NCI-H446 (cell line): Measurements from ENCODE around the gene KLKB1.
"Not testable (repeated sequence)": the region's sequence is repeated elsewhere in the genome, so short reads cannot be mapped to it uniquely, and the experiment has no call there.

Source experiments
- DNase-seq, 2 experiments: peaks; one replicate each; lab custom pipeline; 2025; lab: John Stamatoyannopoulos, UW

The KLKB1 gene

GRCh38 chr4:186265250-186265649 is 37.9 kb downstream of the KLKB1 start:
- not testable (repeated sequence) for DNase-seq

GRCh38 chr4:186265683-186266652 is 38.7 kb downstream of the KLKB1 start, which contains the start of gene F11:
F11 (plus strand) TSS chr4:186266189; CDS start chr4:186267137, 948 bp downstream.
- no peak for DNase-seq

DNA sequence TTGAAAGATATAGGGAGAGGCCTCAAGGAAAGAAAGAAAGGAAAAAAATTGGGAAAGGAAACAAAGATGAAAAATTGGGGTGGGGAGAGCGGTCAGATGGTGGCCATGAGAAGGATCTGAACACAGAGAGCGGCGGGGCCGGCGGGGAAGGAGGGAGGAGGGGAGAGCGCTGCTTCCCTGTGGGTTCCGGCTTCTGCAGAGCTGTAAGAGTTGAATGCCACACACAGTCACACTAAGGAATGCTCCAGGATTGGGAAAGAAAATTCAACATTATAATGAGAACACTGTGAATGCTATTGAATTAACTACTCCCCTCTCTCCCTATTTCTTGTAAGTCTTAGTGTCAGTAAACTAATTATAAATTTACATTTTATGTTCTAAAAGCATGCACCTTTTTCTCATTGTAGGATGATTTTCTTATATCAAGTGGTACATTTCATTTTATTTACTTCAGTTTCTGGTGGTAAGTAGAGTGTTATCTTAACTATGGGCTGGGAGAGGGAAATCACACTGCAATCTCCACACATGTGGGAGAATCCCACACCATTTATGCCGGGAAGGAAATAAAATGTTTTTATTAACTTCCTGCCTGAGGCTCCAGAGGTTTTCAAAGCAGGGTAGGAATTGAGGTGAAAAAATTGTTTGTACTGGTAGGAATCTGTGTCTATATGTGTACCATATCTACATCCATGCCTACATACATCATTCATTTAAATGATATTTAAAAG is 39.6 kb downstream of the KLKB1 start:
- no peak for DNase-seq

DNA sequence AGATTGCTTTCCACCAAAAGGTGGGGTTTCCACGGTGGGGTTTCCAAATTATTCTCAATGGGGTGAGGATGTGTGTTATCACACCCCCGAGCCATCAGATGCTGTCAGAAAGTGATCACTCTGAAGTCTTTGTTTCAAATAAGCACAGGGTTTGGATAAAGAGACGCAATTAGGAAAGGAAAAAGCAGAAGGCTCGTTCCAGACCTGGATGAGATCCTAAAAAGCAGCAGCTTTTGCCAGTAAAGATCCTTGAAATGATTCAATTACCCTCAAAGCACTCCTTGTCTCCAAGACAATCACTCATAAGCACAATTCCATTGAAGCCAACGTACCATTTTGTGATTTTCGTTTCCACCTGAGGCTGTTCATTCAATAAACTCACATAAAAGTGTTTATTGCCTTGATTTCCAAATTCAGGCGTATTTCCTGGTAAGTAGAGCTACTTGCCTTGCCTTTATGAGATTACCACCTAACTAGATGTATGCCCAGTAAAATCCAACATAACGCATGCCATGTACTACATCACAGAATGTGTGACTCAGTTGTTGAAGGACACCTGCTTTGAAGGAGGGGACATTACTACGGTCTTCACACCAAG is 43.9 kb downstream of the KLKB1 start:
- no peak for DNase-seq

DNA sequence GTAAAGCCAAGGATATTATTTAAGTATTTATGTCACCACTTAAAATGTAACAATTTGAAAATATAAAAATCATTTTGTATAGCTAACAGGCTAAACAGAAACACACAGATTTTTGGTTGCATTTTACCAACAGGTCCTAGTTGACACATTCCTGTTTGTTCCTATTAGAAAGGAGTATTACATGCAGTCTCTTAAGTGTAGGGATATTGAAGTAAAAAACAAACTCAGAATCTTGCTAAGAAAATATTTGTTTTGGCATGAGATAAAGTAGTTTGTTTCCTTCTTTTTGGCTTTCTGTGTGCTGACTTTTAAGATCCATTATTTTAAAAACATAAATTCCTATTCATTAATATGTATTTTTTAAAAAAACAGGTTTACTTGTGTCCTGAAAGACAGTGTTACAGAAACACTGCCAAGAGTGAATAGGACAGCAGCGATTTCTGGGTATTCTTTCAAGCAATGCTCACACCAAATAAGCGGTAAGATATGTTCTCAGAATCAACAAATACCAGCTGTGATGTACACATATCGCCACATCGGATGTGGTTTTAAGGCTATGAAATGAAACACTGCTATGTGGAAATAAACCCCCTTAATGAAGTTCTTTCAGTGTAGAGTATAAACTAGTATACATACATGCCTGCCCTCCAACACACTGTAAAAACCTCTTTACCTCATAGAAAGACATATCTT is 45.5 kb downstream of the KLKB1 start:
- no peak for DNase-seq

DNA sequence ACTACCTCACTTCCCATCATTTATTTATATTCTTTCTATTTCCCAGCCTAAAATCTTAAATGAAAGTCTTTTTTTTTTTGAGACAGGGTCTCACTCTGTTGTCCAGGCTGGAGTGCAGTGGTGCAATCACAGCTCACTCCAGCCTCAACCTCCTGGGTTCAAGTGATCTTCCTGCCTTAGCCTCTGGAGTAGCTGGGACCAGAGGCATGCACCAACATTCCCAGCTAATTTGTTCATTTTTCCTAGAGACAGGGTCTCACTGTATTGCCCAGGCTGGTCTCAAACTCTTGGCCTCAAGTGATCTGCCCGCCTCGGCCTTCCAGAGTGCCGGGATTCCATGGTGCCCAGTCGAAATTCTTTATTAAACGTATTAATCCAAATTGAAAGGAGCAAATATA is 46.1 kb downstream of the KLKB1 start:
- not testable (repeated sequence) for DNase-seq

GRCh38 chr4:186283311-186283710 is 56.0 kb downstream of the KLKB1 start:
- DNase-seq: no peak

GRCh38 chr4:186285147-186285546 is 57.8 kb downstream of the KLKB1 start:
- DNase-seq: no peak

GRCh38 chr4:186286581-186286980 is 59.3 kb downstream of the KLKB1 start:
- no peak for DNase-seq

GRCh38 chr4:186291256-186291890 is 64.1 kb downstream of the KLKB1 start:
- no peak for DNase-seq

GRCh38 chr4:186294160-186294559 is 66.9 kb downstream of the KLKB1 start:
- no peak for DNase-seq

- no peak for DNase-seq
These were observed 69.2 kb downstream of the KLKB1 start for GRCh38 chr4:186296481-186296880.

- peak in 1 of 2 experiments; percentile 25 for DNase-seq
These were observed 69.8 kb downstream of the KLKB1 start for GRCh38 chr4:186297013-186297645.

DNA sequence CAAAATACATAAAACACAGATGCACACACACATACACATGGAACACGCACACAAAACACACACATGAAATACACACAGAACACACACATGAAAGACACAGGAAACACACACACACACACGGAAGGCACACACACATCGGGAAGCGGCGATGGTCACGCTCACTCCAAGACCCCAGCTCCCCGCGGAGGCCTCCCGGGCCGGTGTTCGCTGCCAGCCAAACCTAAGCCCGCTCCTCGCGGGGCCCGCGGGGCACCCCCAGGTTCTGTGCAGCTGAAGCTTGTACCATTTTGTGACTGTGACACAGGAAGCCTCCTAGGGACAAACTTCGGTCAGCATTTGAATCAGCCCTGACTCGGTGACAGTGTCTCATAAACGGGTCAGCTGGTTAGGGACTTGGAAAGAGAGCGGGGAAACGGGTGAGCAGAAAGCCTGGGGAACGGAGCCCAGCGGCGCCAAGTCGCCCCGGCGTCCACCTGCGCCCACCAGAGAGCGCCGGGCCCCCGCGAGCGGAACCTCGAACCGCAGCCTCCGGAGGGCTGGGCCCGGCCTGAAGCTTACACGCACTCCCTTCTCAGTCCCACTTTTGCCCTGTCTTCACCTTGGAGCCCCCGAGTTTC is 70.8 kb downstream of the KLKB1 start:
- no peak for DNase-seq

GRCh38 chr4:186299291-186299690 is 72.0 kb downstream of the KLKB1 start:
- no peak for DNase-seq

DNA sequence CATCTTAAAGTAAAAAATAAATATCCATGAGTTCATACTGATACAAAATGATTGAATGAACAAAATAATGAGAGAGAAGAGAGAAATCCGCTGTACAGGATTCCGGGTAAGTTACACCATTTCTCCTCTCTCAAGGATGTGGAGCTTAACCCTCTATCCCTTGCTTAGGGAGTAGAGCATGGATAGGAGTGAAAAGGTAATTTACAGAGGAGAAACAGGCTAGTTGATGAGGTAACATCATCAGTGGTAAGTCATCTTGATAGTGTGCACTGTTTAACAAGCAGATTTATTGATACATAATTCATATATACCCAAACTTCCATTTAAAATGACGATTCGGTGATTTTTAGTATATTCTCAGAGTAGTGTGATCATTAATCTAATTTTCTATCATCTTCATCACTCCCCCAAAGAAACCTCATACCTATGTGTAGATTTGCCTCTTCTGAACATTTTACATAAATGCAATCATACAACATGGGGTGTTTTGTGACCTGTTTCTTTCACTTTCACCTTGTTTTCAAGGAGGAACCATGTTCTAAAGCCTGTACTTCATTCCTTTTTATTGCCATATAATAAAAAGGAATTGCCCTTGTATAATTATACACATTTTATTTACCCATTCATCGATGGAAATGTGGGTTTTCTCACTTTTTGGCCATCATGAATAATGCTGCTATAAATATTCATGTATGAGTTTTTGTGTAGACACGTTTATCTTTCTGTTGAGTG is 73.5 kb downstream of the KLKB1 start:
- DNase-seq: no peak

GRCh38 chr4:186304216-186304615 is 76.9 kb downstream of the KLKB1 start:
- no peak for DNase-seq

DNA sequence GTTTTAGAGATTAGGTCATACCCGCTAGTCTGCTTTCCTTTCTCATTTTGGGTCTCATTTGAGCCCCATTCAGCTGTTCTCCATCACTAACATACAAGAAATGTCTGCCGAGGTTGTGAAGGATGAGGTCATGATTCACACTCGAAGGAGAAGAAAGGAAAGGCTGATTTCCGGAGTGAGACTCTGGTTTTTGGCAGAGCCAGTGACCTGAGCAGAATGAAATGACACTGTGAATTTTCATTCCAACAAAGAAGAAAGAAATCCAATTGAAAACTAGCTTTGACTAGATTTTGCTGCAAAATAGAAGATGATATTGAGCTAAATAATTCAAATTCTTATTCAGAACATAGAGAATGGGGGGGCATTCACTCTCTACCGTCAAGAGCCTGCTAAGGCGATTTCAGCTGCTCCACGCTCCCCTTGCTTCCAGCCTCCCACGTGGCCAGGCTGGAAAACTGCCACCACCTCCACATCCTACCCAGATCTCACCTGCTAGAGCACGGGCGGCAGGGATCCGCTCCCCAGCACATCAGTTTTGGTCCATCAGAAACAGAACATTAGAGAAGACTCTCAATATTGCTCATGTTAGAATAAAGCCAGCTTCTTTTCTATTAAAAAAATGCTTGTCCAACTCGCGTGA is 77.7 kb downstream of the KLKB1 start:
- DNase-seq: no peak

GRCh38 chr4:186307497-186307896 is 80.2 kb downstream of the KLKB1 start:
- no peak for DNase-seq
